ENCODE results near the gene SEMA3B. TPM values are rescaled to one million over a fixed set of nuclear protein-coding genes. Genes with fewer than 3 reads are reported as not detected.
"Not testable (repeated sequence)": the region's sequence is repeated elsewhere in the genome, so short reads cannot be mapped to it uniquely, and the experiment has no call there.

Gene SEMA3B
- total and polyA plus RNA-seq, 9 of the 15 experiments (the other 6 are each of a cell fraction or from before 2014, with no cell fraction given), result 0.03 to 1.8 (median 0.55) TPM; not detected in 1

- TF ChIP-seq MLX (CRISPR knock-in tag; conservative IDR thresholded peaks at IDR 0.05) (no peak), GTF2F1 (IDR thresholded peaks at IDR 0.05; ENCODE audit: low read depth, low read length) (no peak), GABPA (tag; conservative IDR thresholded peaks at IDR 0.05; ENCODE audit: low read depth) (no peak), RBM25 (IDR thresholded peaks at IDR 0.05; ENCODE audit: low read depth, low read length, severe bottlenecking) (no peak), ZNF668 (CRISPR knock-in tag; IDR thresholded peaks at IDR 0.05) (no peak)
Measured at GRCh38 chr3:50304601-50305000, 35.7 kb downstream of the SEMA3B start (continued).

- FAIRE-seq; in situ Hi-C loops (cut with MboI); H3K9me3 ChIP-seq (replicated peaks; ENCODE audit: control insufficient read depth, insufficient read depth, low read depth, low read length); ATAC-seq; H3K4me3 ChIP-seq; H3K27ac ChIP-seq (ENCODE audit: extremely low read depth, low read depth, low read length); H3K27me3 ChIP-seq (ENCODE audit: control insufficient read depth in 2 of 2, insufficient read depth in 2 of 2, low read length in 2 of 2); intact Hi-C loops (cut with micrococcal nuclease); H2AFZ ChIP-seq (ENCODE audit: low read depth, low read length); CTCF ChIA-PET (ENCODE audit: low intra/inter-chr PET ratio); H3K9me1 ChIP-seq (ENCODE audit: control insufficient read depth, insufficient read depth, low read length); H3K4me1 ChIP-seq (replicated peaks in 1 of 2; ENCODE audit: control insufficient read depth in 2 of 2, insufficient read depth in 2 of 2, low read length in 2 of 2); H3K9ac ChIP-seq (ENCODE audit: insufficient read depth in 1 of 2, low read depth in 2 of 2, low read length in 2 of 2); DNase-seq (ENCODE audit: extremely low read depth in 1 of 4, low spot score in 3 of 4); H4K20me1 ChIP-seq (replicated peaks; ENCODE audit: control insufficient read depth, insufficient read depth, low read length); POLR2A ChIA-PET; H3K4me2 ChIP-seq (ENCODE audit: insufficient read depth, low read length); H3K36me3 ChIP-seq (ENCODE audit: control insufficient read depth, insufficient read depth, low read length); H3K79me2 ChIP-seq (ENCODE audit: control insufficient read depth, insufficient read depth, low read length); BruUV-seq (replicated peaks): not testable (repeated sequence)
- WGBS (ENCODE audit: insufficient coverage, low coverage, missing lambda C conversion rate), result 70% methylated on average over 2 of the region's 32 CpGs
Measured at GRCh38 chr3:50312041-50312440, 43.1 kb downstream of the SEMA3B start.
